ENCODE results near the gene CHKA. TPM values are rescaled to one million over a fixed set of nuclear protein-coding genes. Genes with fewer than 3 reads are reported as not detected.

The CHKA gene
- total RNA-seq, 1 donor from 2014 or later, result 173 TPM

DNA sequence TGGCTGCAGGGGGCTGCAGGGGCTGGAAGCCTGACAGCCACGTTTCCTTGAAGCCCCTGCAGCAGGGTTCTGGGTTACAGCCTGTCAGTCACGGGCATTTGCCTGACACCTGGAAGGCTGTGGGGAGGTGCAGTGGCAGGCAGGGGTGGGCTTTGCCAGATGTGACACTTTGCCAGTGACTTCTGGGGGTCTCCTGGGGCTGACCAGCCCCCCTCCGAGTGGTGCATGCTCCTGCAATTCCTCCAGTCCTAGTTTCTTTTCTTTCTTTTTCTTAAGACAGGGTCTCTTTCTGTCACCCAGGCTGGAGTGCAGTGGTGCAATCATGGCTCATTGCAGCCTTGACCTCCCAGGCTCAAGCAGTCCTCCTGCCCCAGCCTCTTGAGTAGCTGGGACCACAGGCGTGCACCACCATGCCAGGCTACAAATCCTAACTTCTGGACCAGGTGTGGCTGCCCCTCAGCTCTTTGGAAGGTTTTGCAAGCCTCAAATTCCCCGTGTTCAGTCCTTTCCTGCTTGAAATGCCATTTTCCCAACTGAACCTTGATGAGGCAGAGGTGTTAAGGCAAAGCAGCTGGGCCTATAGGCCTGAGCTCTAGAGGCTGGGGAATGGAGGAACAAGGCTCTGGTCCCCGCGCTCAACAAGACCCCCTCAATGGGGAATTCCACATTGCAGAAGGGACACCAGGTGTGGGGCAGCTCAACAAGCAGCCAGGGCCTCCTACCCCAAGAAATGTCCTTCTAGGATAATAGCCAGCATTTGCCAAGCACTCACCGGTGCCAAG lies 20.2 kb upstream of the CHKA start:
- Mint-ChIP-seq H3K36me3 (ENCODE audit: low read depth, unreplicated experiment) (no peaks in the 10 kb centered on the region), H3K9me3 (ENCODE audit: unreplicated experiment) (no peaks in the 10 kb centered on the region), H3K4me3 (ENCODE audit: unreplicated experiment) (no peak overlapping the region), H3K4me1 (ENCODE audit: unreplicated experiment) (peaks cover 4% of the 10 kb centered on the region), H3K27ac (ENCODE audit: unreplicated experiment) (no peak overlapping the region), H3K27me3 (ENCODE audit: unreplicated experiment) (peaks cover 8% of the 10 kb centered on the region)
- DNase-seq (ENCODE audit: low spot score), result no peak
- TF ChIP-seq, protein P1, sequence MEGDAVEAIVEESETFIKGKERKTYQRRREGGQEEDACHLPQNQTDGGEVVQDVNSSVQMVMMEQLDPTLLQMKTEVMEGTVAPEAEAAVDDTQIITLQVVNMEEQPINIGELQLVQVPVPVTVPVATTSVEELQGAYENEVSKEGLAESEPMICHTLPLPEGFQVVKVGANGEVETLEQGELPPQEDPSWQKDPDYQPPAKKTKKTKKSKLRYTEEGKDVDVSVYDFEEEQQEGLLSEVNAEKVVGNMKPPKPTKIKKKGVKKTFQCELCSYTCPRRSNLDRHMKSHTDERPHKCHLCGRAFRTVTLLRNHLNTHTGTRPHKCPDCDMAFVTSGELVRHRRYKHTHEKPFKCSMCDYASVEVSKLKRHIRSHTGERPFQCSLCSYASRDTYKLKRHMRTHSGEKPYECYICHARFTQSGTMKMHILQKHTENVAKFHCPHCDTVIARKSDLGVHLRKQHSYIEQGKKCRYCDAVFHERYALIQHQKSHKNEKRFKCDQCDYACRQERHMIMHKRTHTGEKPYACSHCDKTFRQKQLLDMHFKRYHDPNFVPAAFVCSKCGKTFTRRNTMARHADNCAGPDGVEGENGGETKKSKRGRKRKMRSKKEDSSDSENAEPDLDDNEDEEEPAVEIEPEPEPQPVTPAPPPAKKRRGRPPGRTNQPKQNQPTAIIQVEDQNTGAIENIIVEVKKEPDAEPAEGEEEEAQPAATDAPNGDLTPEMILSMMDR (IDR thresholded peaks at IDR 0.05; ENCODE audit: unreplicated experiment), result no peak

DNA sequence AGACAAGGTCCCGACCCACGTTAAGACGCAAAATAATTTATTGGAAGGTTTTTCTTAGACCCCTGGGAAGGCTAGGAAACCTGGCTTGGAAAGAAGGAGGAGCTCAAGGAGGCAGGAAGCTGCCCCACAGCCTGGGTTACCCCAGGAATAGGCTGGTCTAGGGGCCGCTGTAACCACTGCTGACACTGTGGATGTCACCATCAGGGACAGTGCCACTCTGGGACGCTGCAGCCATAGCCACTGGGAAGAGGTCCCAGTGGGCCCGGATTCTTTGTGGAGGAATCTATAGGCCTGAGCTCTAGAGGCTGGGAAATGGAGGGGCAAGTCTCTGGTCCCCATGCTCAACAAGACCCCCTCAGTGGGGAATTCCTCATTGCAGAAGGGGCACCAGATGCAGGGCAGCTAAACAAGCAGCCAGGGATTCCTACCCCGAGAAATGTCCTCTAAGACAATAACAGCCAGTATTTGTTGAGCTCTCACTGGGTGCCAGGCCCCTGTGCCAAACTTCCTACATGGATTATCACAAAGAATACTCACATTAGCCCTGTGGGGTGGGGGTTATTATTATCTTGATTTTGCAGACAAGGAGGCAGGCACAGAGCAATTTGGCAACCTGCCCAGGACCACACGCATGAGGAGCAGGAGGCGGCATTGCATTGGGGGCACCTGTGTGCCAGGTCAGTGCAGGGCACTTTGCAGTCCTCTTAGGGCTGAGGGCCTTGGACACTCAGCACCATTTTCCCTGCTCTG lies 19.5 kb upstream of the CHKA start:
- Mint-ChIP-seq H3K36me3 (ENCODE audit: low read depth, unreplicated experiment) (peaks cover 4% of the 10 kb centered on the region), H3K27ac (ENCODE audit: unreplicated experiment) (no peak overlapping the region), H3K4me1 (ENCODE audit: unreplicated experiment) (peaks cover 4% of the 10 kb centered on the region), H3K27me3 (ENCODE audit: unreplicated experiment) (peaks cover 9% of the 10 kb centered on the region), H3K4me3 (ENCODE audit: unreplicated experiment) (no peak overlapping the region), H3K9me3 (ENCODE audit: unreplicated experiment) (no peaks in the 10 kb centered on the region)
- TF ChIP-seq, protein P1 (IDR thresholded peaks at IDR 0.05; ENCODE audit: unreplicated experiment), result no peak
- no peak for DNase-seq (ENCODE audit: low spot score)

DNA sequence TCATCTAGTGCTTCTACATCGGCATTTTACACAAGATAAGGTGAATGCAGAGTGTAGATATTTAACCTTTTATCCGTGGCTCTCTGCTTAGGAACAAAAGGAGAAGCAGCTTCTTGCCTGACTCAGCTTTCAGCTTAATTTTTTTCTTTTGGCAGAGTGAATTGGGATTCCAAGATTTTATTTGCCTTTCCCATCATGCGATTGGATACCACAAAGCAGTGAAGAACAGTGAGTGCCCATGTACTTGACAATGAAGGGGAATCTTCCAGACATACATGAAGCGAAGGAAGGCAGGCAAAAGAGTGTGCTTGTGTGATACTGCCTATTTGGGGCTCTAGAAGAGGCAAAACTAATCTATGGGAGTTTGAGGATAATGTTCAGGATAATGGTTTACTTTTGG lies 17.0 kb upstream of the CHKA start:
- no peak for DNase-seq (ENCODE audit: low spot score)
- H3K4me3 Mint-ChIP-seq (ENCODE audit: unreplicated experiment), result no peak overlapping the region
- H3K36me3 Mint-ChIP-seq (ENCODE audit: low read depth, unreplicated experiment), result peaks cover 15% of the 10 kb centered on the region
- peaks cover 10% of the 10 kb centered on the region for H3K9me3 Mint-ChIP-seq (ENCODE audit: unreplicated experiment)
- H3K27ac Mint-ChIP-seq (ENCODE audit: unreplicated experiment), result no peak overlapping the region
- peaks cover 18% of the 10 kb centered on the region for H3K27me3 Mint-ChIP-seq (ENCODE audit: unreplicated experiment)
- TF ChIP-seq, protein P1 (IDR thresholded peaks at IDR 0.05; ENCODE audit: unreplicated experiment), result no peak
- no peaks in the 10 kb centered on the region for H3K4me1 Mint-ChIP-seq (ENCODE audit: unreplicated experiment)

DNA sequence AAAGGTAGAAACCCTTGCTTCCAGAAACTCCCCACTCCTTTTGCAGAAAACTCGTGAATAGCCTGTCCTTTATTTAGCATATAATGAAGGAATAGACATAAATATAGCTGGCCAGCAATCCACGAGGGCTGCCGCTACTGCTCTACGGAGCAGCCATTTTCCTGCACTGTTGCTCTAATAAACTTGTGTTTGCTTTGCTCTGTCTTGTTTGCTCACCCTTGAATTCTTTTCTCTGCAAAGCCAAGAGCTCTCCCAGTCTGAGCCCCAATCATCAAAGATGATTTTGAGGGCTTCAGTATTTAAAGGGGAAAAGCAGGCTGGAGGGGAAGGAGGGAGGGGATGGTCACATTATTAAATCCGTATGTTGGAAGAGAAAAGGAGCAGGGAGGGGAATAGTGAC lies 16.6 kb upstream of the CHKA start:
- no peak overlapping the region for H3K27ac Mint-ChIP-seq (ENCODE audit: unreplicated experiment)

More for the DNA sequence above, 16.6 kb upstream of the CHKA start:
- TF ChIP-seq, protein P1 (IDR thresholded peaks at IDR 0.05; ENCODE audit: unreplicated experiment), result no peak
- Mint-ChIP-seq H3K4me1 (ENCODE audit: unreplicated experiment) (no peaks in the 10 kb centered on the region), H3K36me3 (ENCODE audit: low read depth, unreplicated experiment) (peaks cover 17% of the 10 kb centered on the region), H3K9me3 (ENCODE audit: unreplicated experiment) (peaks cover 12% of the 10 kb centered on the region), H3K4me3 (ENCODE audit: unreplicated experiment) (no peak overlapping the region), H3K27me3 (ENCODE audit: unreplicated experiment) (peaks cover 18% of the 10 kb centered on the region)
- DNase-seq (ENCODE audit: low spot score), result no peak
